Left renal cortex interstitium (tissue), 4 donors: ENCODE measurements around the gene XPO5. TPM values are rescaled to one million over a fixed set of nuclear protein-coding genes. Genes with fewer than 3 reads are reported as not detected.
"Not testable (repeated sequence)": the region's sequence is repeated elsewhere in the genome, so short reads cannot be mapped to it uniquely, and the experiment has no call there.

Experiments
- DNase-seq, 4 donors: peaks; one replicate each; pipeline ENCODE4 v3.0.0-alpha.2; 2013; ENCODE audit warnings: low read depth in 4 of 4, low spot score in 2 of 4, missing footprints in 1 of 4
- polyA plus RNA-seq, 4 donors: library from polyadenylated mRNA; unstranded; fragments of 120-200 nt; gene quantifications; one replicate each; pipeline ENCODE4 v1.2.1, GENCODE V29; 2013; ENCODE audit not compliant: insufficient read length in 4 of 4

Gene XPO5
- polyA plus RNA-seq, 4 donors, result 39.8 to 58.0 (median 46.0) TPM

DNA sequence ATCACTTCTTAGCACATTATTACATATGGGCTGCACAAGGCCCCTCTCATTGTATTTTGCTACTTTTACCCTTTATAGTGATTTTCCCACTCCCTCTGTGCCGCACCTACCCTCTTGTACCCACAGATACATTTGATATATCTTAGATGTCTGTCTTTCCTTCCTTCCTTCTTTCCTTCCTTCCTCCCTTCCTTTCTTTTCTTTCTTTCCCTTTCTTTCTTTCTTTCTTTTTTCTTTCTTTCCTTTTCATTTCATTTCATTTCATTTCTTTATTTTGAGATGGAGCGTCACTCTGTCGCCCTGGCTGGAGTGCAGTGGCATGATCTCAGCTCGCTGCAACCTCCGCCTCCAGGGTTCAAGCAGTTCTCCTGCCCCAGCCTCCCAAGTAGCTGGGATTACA, 12.4 kb upstream of the XPO5 start:
- no peak for DNase-seq

DNA sequence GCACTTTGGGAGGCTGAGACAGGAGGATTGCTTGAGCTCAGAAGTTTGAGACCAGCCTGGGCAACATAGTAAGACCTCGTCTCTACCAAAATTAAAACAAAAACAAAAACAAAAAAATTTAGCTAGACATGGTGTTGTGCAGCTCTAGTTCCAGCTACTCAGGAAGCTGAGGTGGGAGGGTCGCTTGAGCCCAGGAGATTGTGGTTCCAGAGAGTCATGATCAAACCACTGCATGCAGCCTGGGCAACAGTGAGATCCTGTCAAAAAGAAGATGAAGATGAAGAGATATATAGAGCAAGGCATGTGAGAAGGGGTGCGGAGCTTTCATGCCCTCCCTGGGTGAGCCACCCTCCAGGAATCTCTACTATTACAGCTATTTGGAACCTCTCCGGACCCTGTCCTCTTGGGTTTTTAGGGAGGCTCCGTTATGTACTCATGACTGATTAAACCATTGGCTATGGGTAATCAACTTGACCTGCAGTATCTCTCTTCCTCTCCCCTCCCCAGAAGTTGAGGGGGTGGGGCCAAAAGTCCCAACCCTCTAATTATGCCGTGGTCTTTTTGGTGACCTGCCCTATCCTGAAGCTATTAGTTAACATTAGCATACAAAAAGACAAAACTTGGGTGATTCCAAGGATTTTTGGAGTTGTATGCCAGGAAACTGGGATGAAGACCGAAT, 9.2 kb upstream of the XPO5 start:
- no peak for DNase-seq

DNA sequence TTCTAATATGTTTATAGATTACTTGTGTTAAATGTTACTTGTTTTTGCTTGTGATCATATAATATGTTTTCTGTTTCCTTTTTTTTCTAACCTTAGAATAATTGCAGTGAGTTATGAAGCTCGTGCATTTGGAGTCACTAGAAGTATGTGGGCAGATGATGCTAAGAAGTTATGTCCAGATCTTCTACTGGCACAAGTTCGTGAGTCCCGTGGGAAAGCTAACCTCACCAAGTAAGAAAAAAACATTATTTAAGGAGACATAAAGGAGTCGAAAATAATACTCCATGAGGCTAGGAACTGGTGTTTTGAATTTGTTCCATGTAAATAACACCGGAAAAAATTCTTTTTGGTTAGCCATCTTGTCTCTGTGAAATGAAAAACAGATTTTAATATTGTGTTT, 7.1 kb upstream of the XPO5 start:
- DNase-seq, result no peak

DNA sequence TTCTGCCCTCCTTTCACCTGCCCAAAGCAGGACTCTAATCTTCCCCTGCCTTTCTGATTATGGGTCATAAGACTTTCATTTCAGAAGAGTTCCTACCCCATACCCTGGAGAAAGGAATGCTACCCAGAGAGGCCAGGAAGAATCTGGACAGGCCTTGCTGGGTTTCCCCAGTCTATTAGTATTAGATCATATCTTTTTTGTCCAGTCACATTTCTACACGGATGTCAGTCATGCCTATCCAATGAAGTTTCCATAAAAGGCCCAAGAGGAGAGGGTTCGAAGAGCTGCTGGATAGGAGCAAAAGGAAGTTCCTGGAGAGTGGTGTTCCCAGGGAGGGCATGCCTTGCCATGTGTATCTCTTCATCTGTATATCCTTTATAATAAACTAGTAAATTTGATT, 3.3 kb upstream of the XPO5 start:
- DNase-seq, result no peak

DNA sequence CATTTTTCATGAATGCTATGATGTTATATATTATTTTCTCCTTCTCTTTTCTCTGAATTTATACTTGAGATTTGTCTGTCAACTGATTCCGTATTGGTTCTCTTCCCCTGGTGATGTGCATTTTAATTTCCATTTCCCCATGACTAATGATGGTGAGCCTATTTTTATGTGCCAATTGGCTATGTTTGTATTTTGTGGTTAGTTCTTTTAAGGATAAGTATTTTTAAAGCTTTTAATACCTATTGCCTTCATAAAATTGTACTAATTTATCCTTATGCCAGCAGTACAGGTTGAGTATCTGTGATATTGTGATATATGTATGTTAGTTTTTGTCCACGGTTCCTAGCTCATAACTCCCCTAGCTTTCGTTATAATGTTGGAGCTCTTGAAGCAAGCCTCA, 2.9 kb upstream of the XPO5 start:
- no peak for DNase-seq

DNA sequence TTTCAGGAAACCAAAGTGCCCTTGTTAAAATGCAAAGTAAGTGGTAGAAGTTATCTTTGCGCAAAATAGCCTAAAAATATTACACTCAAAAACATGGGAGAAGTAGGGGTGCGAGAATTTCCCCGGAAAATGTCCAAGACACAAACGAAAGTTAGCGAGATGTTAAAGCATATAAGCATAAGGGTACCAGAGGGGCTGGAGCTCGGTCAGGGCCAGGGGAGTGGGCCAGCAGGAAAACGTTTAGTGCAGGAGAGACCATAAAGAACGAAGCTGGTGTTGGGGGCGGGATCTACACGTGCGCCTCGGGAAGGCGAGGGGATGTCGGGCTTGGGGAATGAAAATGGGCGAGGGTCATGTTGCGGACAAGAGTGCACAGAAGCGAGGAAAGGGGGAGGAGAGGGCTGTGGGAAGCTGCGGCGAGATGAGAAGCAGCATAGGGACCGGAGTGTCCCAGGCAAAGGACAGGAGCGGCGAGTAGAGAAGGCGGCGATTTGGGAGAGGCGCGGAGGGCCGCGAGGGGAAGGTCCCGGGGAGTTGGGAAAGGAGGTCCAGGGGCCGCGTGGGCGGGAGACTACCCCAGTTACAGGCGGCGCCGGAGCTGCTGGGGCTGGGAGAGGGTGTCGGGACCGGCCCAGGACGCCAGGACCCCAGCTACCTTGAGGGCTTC, 600 bp downstream of the XPO5 start:
- peak in 3 of 4 donors; percentile 13 to 28 (median 26) for DNase-seq

DNA sequence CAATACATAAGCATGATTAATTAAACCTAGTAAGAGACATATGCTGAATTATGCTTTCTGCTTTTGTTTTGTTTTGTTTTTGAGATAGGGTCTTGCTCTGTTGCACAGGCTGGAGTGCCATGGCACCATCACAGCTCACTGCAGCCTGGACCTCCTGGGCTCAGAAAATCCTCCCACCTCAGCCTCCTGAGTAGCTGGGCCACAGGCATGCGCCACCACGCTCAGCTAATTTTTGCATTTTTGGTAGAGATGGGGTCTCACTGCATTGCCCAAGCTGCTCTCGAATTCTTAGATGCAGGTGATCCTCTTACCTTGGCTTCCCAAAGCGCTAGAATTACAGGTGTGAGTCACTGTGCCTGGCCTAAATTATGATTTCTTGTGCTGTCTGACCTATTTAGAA, 3.8 kb downstream of the XPO5 start:
- no peak for DNase-seq

DNA sequence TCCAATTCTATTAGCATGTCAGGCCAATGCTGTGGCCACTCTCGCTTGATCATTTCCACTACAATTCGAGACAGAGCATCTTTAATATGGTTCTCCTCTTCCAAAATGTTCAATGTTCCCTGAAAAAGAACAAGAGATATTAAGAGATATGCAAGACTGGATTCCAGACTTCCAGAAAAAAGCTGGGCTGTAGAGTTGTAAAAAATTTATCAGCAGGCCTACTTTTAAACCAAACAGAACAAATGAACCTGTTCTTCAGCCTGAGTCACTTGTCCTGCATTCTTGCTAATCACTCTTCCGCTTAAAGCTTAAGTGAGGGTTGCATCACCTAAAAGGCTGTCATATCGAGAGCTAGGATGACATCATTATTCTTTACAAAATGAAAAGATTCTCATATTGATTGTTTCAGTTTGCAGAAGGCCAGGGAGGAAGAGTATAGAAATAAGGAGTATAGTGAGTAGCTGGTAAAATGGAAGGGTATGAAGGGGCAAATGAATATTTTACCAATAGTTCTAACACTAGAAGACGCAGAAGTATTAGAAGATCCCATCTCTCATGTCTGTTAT, 4.9 kb downstream of the XPO5 start:
- DNase-seq, result no peak

DNA sequence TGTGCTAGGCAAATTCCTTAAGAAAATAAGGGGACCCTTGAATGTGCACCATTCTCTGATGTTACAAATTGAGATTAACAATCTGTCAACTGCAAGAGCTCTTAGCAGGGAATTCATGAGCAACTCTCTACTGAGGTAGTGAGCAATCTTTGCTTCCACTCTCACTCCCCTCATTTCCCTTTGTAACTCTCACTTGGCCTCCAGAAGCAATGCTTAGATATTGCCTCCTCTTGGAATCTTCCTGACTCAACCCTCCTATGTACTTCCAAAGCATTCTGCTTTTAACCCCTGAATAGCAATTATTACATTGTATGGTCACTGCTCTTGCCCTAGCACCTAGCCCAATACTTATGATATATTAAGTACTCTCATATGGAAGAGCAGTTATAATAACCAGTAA, 16.5 kb downstream of the XPO5 start:
- DNase-seq, result no peak

DNA sequence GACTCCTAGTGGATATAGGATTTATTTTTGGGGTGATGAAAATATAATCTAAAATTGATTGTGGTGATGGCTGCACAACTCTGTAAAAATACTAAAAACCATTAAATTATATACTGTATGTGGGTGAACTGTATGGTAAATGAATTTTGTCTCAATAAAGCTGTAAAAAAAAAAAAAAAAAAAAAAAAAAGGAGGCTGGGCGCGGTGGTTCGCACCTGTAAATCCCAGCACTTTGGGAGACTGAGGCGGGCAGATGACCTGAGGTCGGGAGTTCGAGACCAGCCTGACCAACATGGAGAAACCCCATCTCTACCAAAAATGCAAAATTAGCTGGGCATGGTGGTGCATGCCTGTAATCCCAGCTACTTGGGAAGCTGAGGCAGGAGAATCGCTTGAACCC, 18.2 kb downstream of the XPO5 start:
- not testable (repeated sequence) for DNase-seq

DNA sequence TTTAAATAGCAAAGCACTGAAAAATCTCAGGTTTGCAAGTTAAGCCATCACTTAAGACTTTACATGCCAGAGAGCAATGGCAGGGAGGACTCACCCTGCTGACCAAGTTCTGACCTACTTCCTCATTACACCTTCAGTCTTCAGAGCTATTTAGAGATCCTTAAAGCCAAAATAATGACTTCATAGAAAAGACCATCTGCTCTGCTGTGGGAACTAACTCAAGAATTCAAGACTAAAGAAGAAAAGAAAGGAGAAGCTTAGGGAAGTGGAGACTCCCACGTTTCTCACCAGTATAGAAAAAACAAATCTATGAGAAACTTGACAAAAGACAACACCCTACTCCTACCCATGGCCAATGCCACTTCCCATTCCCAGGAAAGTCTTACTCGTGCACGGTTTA, 28.6 kb downstream of the XPO5 start:
- no peak for DNase-seq

DNA sequence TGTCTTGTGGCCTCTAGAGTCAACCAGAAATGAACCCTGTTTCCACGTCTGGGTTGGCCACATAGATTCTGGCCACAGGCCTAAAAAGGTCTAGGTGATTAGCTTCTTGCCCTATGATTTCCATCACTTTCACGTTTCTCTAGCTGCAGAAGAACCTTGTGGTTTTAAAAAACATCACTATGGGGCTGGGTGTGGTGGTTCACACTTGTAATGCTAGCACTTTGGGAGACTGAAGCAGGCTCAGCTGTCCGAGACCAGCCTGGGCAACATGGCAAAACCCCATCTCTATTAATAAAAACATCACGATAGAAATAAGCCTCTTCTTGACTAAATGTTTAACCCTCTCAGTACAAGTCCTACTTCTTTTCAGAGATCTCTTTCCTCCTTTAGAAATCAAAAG, 31.4 kb downstream of the XPO5 start:
- no peak for DNase-seq

DNA sequence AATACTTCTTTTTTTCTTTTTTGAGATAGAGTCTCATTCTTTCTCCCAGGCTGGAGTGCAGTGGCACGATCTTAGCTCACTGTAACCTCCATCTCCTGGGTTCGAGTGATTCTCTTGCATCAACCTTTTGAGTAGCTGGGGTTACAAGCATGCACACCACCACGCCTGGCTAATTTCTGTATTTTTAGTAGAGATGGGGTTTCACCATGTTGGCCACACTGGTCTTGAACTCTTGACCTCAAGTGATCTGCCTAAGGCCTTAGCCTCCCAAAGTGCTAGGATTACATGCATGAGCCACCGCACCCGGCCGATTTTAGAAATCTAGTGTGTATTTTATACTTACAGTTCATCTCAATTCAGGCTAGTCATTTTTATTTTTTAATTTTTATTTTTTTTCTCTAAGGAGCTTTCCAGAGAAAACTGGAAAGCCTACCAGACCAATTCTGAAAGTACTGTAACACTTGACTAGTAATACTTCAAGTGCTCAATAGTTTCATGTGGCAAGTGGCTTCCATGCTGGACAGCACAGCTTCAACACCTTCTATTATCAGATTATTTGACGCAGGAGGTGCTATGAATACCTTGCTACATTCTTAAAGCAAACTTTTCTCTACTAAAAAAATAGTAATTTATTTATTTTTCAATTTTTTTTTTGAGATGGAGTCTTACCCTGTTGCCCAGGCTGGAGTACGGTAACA, 33.9 kb downstream of the XPO5 start:
- DNase-seq, result no peak

DNA sequence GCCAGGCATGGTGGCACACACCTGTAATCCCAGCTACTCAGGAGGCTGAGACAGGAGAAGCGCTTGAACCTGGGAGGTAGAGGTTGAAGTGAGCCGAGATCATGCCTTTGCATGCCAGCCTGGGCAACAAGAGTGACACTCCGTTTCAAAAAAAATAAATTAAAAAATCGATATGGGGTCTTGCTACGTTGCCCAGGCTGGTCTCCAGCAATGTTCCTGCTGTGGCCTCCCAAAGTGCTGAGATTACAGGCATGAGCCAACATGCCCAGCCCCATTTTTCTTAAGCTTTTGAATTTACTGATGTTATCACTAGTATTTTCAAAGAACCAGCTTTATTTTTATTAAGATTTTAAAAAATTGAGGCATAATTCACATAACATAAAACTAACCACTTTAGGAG, 35.3 kb downstream of the XPO5 start:
- no peak for DNase-seq

DNA sequence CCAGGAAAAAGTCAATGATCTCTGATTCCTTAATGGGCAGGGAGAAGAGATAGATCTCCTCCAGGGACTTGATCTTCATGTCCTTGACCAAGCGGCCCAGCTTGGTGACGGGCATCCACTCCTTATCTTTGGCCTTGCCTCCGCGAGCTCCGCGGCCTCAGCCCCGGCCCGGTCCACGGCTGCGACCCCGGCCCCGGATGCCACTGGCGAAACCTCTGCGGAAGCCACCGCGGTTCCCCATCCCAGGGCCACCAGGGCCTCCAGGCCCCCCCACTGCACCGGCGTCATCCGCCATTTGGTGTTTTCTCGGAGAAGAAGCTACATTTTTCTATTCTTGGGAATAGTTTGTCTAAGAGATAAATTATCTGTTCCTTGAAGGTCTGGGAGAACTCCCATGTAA, 36.4 kb downstream of the XPO5 start:
- DNase-seq, result not testable (repeated sequence)

DNA sequence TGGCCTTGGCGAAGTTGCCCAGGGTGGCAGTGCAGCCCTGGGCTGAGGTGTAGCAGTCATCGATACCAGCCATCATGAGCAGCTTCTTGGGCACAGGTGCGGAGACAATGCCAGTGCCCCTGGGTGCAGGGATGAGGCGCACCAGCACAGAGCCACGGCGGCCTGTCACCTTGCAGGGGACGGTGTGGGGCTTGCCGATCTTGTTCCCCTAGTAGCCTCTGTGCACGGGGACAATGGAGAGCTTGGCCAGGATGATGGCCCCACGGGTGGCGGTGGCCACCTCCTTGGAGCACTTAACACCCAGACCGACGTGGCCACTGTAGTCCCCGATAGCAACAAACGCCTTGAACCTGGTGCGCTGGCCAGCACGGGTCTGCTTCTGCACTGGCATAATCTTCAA, 36.9 kb downstream of the XPO5 start:
- not testable (repeated sequence) for DNase-seq

DNA sequence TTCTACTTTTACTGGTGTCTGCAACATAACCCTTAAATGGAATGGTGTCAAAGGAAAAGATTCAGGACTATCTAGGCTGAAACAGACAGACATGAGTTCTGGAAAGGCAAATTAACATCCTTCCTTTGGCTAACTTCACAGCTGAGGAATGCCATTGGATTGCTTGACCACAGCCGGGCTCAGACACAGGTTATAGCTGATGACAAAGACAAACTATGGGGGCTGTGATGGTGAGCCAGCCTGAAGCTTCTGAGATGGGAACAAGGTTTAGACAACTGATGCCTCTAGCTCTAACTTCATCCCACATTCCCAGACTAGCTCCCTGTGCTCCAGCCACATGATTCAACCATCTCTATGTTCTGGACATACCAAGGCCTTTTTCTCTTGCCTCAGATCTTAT, 43.6 kb downstream of the XPO5 start:
- no peak for DNase-seq

DNA sequence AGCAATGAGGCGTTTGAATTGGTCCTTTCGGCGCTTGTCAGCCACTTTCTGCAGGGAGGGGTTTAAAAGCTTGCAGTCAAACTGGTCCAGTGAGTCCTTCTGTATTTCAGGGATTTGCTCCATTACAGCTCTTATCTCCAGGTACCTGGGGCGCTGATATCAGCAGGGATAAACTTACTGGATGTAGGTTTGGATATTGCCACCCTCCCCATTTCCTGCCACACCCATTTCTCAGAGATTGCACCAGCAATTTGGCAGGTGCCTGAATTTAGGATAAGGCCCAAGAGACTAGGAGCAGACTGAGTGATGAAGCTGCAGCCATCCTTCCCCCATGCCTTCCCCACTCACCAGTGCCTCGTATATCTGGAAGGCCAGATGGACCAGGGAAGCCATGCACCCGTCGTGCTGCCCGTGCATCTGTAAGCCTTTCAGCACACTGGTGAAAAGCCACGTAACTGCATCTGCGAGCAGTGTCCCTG, 51.3 kb downstream of the XPO5 start:
- DNase-seq, result no peak

DNA sequence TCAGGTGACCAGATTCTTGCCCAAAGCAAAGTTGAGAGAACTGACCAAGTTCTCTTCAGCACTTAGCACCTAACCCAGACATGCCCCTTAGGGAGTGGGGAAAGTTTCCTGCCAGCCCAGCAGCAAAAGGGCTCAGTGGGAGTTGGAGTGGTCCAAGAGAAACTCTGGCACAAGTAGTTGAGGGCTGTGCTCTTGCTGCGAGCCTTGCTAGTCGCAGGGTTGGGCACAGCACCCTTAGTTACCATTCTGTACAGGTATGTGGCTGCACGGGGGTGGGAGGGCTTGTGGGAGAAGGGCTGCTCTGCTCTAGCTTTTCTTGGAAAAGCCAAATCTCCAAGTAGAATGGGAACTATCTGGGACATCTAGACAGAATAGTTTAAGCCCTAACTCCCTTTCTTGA, 52.6 kb downstream of the XPO5 start:
- no peak for DNase-seq

DNA sequence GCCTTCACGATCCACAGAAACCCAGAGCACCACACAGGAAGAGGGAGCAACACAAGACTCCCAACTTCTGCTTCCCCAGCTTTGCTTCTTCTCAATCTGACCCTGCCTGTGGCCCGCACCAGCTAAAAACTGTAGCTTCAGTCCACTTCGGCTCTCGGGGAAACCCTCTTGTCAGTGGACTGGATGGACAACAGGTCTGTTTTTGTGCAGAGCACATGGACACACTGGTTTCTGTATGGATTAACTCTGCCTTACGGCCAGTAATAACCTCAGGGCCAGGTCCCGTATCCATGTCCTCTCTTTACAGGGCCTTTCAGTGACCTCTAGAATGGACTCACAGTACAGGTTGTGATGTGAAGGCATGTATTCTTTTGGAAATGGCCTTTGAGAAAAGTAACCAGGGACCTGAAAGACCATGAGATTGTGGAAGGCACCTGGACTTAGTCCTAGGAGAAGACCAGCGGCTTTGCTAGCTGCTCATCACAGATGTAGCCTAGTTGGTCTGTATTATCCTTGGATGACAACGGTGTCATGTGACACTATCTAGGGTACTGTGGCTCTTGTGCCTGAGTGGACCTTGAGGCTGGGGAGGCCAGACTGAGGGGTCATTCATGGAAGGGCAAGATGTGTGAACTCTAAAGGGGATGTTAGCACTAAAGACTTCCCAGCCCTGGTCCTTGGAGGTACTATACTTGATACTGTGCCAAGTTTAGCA, 53.1 kb downstream of the XPO5 start:
- DNase-seq, result no peak

DNA sequence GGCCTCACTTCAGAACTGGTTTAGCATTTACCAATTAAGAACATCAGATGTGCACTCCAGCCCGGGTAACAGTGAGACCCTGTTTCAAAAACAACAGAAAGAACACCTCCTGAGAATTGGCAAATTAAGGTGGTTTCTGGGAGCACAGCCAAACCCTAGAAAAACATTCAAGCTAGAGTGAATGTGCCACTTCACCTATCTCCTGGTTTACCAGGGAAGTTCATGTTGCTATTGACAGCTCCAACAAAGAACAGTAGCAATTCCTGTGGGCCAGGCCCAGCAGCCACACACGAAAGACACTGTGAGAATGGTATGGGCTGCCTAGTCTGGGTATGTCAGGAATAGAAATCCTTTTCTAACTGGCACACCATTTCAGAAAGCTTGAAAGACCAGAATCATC, 54.0 kb downstream of the XPO5 start:
- no peak for DNase-seq
